Measurements from ENCODE around the gene RALGAPA2. TPM values are rescaled to one million over a fixed set of nuclear protein-coding genes. Genes with fewer than 3 reads are reported as not detected.
A peak's percentile ranks its signal among the peaks of the same experiment; 100 is the strongest.

Gene RALGAPA2
- total RNA-seq, 1 donor from 2014 or later = 28.1 TPM

DNA sequence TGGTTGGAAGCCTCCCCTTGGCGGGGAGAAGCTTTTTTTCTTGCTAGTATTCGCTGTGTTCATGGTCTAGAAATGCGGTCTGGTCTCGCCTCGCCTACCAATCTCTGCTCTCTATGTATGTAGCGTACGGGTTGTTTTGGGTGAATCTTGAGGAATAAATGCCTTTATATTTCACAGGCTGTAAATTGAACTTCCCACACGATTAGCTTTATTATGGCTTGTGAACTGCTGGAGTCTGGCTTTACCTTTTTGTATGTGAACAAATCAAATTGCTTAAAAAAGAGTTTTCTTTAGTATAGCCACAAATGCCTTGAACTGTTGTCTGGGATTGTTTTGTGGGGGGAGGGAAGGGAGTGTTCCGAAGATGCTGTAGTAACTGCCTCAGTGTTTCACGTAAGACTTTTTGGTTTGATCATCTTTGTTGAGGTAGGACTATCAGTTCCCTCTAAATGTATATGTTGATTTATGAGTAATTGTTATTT lies 342.3 kb downstream of the RALGAPA2 start:
- H3K4me1 Mint-ChIP-seq (ENCODE audit: unreplicated experiment) = peaks cover 11% of the 10 kb centered on the region
- H3K27ac Mint-ChIP-seq = peak overlapping the region; percentile 39
- no peaks in the 10 kb centered on the region for H3K9me3 Mint-ChIP-seq
- peaks cover 83% of the 10 kb centered on the region for H3K27me3 Mint-ChIP-seq
- no peak for DNase-seq (ENCODE audit: extremely low spot score, unreplicated experiment)
- H3K36me3 Mint-ChIP-seq = no peaks in the 10 kb centered on the region
- peak overlapping the region; percentile 89 for H3K4me3 Mint-ChIP-seq
- TF ChIP-seq, protein P1, sequence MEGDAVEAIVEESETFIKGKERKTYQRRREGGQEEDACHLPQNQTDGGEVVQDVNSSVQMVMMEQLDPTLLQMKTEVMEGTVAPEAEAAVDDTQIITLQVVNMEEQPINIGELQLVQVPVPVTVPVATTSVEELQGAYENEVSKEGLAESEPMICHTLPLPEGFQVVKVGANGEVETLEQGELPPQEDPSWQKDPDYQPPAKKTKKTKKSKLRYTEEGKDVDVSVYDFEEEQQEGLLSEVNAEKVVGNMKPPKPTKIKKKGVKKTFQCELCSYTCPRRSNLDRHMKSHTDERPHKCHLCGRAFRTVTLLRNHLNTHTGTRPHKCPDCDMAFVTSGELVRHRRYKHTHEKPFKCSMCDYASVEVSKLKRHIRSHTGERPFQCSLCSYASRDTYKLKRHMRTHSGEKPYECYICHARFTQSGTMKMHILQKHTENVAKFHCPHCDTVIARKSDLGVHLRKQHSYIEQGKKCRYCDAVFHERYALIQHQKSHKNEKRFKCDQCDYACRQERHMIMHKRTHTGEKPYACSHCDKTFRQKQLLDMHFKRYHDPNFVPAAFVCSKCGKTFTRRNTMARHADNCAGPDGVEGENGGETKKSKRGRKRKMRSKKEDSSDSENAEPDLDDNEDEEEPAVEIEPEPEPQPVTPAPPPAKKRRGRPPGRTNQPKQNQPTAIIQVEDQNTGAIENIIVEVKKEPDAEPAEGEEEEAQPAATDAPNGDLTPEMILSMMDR (conservative IDR thresholded peaks at IDR 0.05) = no peak

DNA sequence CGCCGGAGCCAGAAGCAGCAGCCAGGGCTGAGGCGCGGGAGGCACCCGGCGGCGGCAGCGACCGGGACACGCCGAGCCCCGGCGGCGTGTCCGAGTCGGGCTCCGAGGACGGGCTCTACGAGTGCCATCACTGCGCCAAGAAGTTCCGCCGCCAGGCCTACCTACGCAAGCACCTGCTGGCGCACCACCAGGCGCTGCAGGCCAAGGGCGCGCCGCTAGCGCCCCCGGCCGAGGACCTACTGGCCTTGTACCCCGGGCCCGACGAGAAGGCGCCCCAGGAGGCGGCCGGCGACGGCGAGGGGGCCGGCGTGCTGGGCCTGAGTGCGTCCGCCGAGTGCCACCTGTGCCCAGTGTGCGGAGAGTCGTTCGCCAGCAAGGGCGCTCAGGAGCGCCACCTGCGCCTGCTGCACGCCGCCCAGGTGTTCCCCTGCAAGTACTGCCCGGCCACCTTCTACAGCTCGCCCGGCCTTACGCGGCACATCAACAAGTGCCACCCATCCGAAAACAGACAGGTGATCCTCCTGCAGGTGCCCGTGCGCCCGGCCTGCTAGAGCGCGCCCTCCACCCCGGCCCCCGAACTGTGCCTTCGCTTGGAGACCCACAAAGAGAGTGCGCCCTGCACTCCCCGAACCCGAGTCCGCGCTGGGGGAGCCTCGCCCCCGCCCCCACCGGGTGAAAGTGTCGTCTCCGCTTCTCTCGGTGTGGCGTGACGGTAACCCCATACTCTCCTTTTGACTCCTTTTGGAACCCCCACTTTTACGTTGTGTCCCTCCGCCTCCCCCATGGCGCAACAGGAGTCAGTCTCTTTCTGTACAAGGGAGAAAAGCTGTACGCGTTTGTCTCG lies 343.0 kb downstream of the RALGAPA2 start:
- H3K36me3 Mint-ChIP-seq = no peaks in the 10 kb centered on the region
- peaks cover 11% of the 10 kb centered on the region for H3K4me1 Mint-ChIP-seq (ENCODE audit: unreplicated experiment)
- no peak for DNase-seq (ENCODE audit: extremely low spot score, unreplicated experiment)
- peak overlapping the region; percentile 89 for H3K4me3 Mint-ChIP-seq
- peaks cover 82% of the 10 kb centered on the region for H3K27me3 Mint-ChIP-seq
- TF ChIP-seq, protein P1 (conservative IDR thresholded peaks at IDR 0.05) = no peak
- peak overlapping the region; percentile 39 for H3K27ac Mint-ChIP-seq
- no peaks in the 10 kb centered on the region for H3K9me3 Mint-ChIP-seq

DNA sequence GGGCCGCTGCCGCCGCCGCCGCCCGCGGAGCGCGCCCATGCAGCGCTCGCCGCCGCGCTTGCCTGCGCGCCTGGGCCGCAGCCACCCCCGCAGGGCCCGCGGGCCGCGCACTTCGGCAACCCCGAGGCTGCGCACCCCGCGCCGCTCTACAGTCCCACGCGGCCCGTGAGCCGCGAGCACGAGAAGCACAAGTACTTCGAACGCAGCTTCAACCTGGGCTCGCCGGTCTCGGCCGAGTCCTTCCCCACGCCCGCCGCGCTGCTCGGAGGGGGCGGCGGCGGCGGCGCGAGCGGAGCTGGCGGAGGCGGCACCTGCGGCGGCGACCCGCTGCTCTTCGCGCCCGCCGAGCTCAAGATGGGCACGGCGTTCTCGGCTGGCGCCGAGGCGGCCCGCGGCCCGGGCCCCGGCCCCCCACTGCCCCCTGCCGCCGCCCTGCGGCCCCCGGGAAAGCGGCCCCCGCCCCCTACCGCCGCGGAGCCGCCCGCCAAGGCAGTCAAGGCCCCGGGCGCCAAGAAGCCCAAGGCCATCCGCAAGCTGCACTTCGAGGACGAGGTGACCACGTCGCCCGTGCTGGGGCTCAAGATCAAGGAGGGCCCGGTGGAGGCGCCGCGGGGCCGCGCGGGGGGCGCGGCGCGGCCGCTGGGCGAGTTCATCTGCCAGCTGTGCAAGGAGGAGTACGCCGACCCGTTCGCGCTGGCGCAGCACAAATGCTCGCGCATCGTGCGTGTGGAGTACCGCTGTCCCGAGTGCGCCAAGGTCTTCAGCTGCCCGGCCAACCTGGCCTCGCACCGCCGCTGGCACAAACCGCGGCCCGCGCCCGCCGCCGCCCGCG lies 343.8 kb downstream of the RALGAPA2 start:
- no peaks in the 10 kb centered on the region for H3K9me3 Mint-ChIP-seq
- H3K36me3 Mint-ChIP-seq = no peaks in the 10 kb centered on the region
- H3K27me3 Mint-ChIP-seq = peaks cover 80% of the 10 kb centered on the region
- no peak overlapping the region for H3K27ac Mint-ChIP-seq
- TF ChIP-seq, protein P1 (conservative IDR thresholded peaks at IDR 0.05) = no peak
- H3K4me1 Mint-ChIP-seq (ENCODE audit: unreplicated experiment) = peaks cover 11% of the 10 kb centered on the region
- no peak overlapping the region for H3K4me3 Mint-ChIP-seq
- no peak for DNase-seq (ENCODE audit: extremely low spot score, unreplicated experiment)

DNA sequence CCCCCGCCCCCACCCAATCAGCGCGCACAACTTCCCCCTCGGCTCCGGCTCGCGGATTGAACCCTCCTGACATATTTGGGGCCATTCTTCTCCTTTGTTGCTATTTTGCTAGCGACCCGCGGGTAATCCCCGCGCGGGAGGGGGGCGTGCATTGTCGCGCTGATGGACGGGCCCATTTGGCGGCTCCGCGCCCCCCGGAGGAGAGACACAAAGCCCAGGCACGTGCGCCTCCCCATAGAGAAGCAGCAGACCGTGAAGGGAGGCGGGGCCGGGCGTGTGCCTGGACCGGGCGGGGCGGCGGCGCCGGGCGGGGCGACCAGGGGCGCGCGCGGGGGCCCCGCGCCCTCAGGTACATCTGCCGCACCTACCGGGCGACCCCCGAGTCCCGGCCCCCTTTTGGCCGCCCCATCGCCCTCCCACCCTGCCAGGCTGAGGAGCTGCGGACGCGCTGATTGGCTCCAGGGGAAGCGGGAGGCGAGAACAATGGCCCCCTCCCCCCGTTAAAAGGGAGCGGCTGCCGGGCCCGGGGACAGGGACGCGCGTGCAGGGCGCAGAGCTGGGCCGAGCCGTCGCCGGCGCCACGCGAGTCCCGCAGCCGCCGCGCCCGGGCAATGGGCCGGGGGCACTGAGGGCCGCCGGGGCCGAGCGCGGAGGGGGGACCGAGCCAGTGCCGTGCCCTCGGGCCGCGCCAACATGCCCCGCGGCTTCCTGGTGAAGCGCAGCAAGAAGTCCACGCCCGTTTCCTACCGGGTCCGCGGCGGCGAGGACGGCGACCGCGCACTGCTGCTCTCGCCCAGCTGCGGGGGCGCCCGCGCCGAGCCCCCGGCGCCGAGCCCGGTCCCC lies 344.6 kb downstream of the RALGAPA2 start, which contains the start of gene INSM1:
TSS of gene INSM1 (plus strand) at position 530 of the 843 bp plus-strand sequence. CDS start at position 694, 164 bp downstream.
- H3K4me3 Mint-ChIP-seq = peak within 1 kb of the TSS; percentile 84
- H3K27me3 Mint-ChIP-seq = peaks cover 80% of the 10 kb centered on the region
- no peaks in the 10 kb centered on the region for H3K9me3 Mint-ChIP-seq
- peaks cover 11% of the 10 kb centered on the region for H3K4me1 Mint-ChIP-seq (ENCODE audit: unreplicated experiment)
- TF ChIP-seq, protein P1 (conservative IDR thresholded peaks at IDR 0.05) = no peak
- H3K36me3 Mint-ChIP-seq = no peaks in the 10 kb centered on the region
- peak within 1 kb of the TSS; percentile 74 for H3K27ac Mint-ChIP-seq
- DNase-seq (ENCODE audit: extremely low spot score, unreplicated experiment) = no peak

All from type B pancreatic cell (in vitro differentiated cells).